Loucy (cell line): ENCODE data around the gene MAML2.
"Not testable (repeated sequence)": the region's sequence is repeated elsewhere in the genome, so short reads cannot be mapped to it uniquely, and the experiment has no call there.

Experiments
- EZH2phosphoT487 ChIP-seq: fragments of 200-600 bp; IDR thresholded peaks from 2 replicates; pipeline ENCODE4 v1.6.1; 2018; ENCODE audit warnings: antibody characterized with exemption, mild to moderate bottlenecking, moderate library complexity, borderline replicate concordance
- TF ChIP-seq, protein P1 (sequence below): fragments of 200-600 bp; sonication (generic); conservative IDR thresholded peaks from 2 replicates; pipeline ENCODE4 v1.5.1; 2014; ENCODE audit warnings: mild to moderate bottlenecking, antibody characterized with exemption, low read length

DNA sequence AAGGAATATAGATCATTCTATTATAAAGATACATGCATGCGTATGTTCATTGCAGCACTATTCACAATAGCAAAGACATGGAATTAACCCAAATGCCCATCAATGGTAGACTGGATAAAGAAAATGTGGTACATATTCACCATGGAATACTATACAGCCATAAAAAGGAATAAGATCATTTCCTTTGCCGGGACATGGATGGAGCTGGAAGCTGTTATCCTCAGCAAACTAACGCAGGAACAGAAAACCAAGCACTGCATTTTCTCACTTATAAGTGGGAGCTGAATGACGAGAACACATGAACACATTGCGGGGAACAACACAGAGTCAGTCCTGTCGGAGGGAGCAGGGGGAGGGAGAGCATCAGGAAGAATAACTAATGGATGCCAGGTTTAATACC, 57.0 kb downstream of the MAML2 start:
- TF ChIP-seq, protein P1, sequence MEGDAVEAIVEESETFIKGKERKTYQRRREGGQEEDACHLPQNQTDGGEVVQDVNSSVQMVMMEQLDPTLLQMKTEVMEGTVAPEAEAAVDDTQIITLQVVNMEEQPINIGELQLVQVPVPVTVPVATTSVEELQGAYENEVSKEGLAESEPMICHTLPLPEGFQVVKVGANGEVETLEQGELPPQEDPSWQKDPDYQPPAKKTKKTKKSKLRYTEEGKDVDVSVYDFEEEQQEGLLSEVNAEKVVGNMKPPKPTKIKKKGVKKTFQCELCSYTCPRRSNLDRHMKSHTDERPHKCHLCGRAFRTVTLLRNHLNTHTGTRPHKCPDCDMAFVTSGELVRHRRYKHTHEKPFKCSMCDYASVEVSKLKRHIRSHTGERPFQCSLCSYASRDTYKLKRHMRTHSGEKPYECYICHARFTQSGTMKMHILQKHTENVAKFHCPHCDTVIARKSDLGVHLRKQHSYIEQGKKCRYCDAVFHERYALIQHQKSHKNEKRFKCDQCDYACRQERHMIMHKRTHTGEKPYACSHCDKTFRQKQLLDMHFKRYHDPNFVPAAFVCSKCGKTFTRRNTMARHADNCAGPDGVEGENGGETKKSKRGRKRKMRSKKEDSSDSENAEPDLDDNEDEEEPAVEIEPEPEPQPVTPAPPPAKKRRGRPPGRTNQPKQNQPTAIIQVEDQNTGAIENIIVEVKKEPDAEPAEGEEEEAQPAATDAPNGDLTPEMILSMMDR, result not testable (repeated sequence)
- not testable (repeated sequence) for TF ChIP-seq EZH2phosphoT487
